ENCODE data around the gene EED. TPM values are rescaled to one million over a fixed set of nuclear protein-coding genes. Genes with fewer than 3 reads are reported as not detected.

Gene EED
- total and polyA plus RNA-seq, 9 of the 15 experiments (the other 6 are each of a cell fraction or from before 2014, with no cell fraction given) = 33.0 to 110 (median 55.1) TPM

DNA sequence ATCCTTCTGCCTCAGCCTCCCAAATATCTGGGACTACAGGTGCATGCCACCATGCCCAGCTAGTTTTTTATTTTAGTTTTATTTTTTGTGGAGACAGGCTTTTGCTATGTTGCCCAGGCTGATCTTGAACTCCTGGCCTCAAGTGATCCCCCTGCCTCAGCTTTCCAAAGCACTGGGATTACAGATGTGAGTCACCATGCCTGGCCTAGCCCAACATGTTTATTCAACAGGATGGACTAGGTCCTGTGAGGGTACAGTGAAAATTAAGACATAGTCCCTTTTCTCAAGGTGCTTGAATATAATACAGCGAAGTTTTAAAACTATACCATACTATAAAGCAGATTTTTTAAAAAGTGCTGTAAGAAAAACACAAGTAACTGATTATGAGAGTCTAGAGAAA lies 45.2 kb upstream of the EED start (continued):
- no peak for TF ChIP-seq SIN3A (IDR thresholded peaks at IDR 0.05; ENCODE audit: borderline replicate concordance in 2 of 2, control insufficient read depth in 1 of 2, low read depth in 2 of 2, low read length in 2 of 2)
- 0 out of 2 replicates have a peak, but pooled peaks have one; percentile 20 for TF ChIP-seq SMARCE1 (IDR thresholded peaks at IDR 0.05)

DNA sequence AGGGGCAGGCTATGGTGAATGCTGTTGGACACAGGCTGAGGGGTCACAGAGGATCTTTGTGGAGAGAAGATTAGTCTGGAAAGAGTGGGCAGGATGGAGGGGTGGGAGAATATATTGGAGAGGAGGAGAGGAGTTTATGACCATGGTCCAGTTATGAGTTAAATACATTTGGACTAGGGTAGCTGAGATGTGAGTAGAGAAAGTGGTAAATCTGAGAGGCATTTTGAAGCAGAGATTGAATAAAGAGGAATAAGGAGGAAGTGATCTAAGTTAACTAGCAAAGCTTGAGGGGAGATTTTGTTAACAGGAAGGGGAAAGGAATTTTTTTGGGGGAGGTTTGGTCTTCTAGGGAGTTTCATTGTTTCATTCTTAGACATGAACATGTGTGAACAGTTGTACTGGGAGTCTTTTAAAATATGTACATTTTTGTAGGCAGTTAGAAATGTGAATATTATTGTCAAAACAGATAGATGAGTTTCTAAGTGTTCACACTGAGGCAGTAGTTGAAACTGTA lies 43.1 kb upstream of the EED start:
- ATAC-seq = no peak
- in situ Hi-C loops (cut with MboI) = loop anchor here (5.0 kb wide), 1 partner anchor 159 kb away; no protein-coding TSS in a partner anchor
- TF ChIP-seq SMARCB1 (IDR thresholded peaks at IDR 0.05; ENCODE audit: insufficient read length, low read depth) = no peak
- TF ChIP-seq, protein P1, sequence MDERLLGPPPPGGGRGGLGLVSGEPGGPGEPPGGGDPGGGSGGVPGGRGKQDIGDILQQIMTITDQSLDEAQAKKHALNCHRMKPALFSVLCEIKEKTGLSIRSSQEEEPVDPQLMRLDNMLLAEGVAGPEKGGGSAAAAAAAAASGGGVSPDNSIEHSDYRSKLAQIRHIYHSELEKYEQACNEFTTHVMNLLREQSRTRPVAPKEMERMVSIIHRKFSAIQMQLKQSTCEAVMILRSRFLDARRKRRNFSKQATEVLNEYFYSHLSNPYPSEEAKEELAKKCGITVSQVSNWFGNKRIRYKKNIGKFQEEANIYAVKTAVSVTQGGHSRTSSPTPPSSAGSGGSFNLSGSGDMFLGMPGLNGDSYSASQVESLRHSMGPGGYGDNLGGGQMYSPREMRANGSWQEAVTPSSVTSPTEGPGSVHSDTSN (CRISPR knock-in tag; IDR thresholded peaks at IDR 0.05; ENCODE audit: low read depth) = no peak
- TF ChIP-seq, protein P1 (tag; conservative IDR thresholded peaks at IDR 0.05; ENCODE audit: low read depth) = no peak
- no peak for TF ChIP-seq MCM5 (IDR thresholded peaks at IDR 0.05; ENCODE audit: low read depth)
- no peak for TF ChIP-seq CHAMP1 (IDR thresholded peaks at IDR 0.05)
- no peak for TF ChIP-seq DPF2 (IDR thresholded peaks at IDR 0.05)
- no peak for TF ChIP-seq SETDB1 (IDR thresholded peaks at IDR 0.05; ENCODE audit: low read length)
- TF ChIP-seq, protein P2, sequence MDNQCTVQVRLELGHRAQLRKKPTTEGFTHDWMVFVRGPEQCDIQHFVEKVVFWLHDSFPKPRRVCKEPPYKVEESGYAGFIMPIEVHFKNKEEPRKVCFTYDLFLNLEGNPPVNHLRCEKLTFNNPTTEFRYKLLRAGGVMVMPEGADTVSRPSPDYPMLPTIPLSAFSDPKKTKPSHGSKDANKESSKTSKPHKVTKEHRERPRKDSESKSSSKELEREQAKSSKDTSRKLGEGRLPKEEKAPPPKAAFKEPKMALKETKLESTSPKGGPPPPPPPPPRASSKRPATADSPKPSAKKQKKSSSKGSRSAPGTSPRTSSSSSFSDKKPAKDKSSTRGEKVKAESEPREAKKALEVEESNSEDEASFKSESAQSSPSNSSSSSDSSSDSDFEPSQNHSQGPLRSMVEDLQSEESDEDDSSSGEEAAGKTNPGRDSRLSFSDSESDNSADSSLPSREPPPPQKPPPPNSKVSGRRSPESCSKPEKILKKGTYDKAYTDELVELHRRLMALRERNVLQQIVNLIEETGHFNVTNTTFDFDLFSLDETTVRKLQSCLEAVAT (IDR thresholded peaks at IDR 0.05) = no peak
- no peak for TF ChIP-seq SUPT5H (IDR thresholded peaks at IDR 0.05)
- TF ChIP-seq MTA1 (IDR thresholded peaks at IDR 0.05; ENCODE audit: borderline replicate concordance) = no peak
- peak in 1 of 2 experiments; percentile 49; a peak in 1 of 4 replicates for TF ChIP-seq HDAC1 (IDR thresholded peaks at IDR 0.05)
- TF ChIP-seq, protein P3, sequence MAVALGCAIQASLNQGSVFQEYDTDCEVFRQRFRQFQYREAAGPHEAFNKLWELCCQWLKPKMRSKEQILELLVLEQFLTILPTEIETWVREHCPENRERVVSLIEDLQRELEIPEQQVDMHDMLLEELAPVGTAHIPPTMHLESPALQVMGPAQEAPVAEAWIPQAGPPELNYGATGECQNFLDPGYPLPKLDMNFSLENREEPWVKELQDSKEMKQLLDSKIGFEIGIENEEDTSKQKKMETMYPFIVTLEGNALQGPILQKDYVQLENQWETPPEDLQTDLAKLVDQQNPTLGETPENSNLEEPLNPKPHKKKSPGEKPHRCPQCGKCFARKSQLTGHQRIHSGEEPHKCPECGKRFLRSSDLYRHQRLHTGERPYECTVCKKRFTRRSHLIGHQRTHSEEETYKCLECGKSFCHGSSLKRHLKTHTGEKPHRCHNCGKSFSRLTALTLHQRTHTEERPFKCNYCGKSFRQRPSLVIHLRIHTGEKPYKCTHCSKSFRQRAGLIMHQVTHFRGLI (CRISPR knock-in tag; IDR thresholded peaks at IDR 0.05) = no peak

More for the DNA sequence above, 43.1 kb upstream of the EED start:
- Histone ChIP-seq H2AFZ (ENCODE audit: low read depth, low read length) (peak overlapping the region; percentile 51), H3K36me3 (ENCODE audit: control insufficient read depth, insufficient read depth, low read length) (no peaks in the 10 kb centered on the region), H3K9ac (ENCODE audit: insufficient read depth in 1 of 2, low read depth in 2 of 2, low read length in 2 of 2) (peak overlapping the region in 1 of 2 experiments; percentile 68; a peak in 2 of 4 replicates), H3K4me1 (replicated peaks in 1 of 2; ENCODE audit: control insufficient read depth in 2 of 2, insufficient read depth in 2 of 2, low read length in 2 of 2) (peaks cover 18 to 62% of the 10 kb centered on the region in 2 experiments), H3K9me3 (replicated peaks; ENCODE audit: control insufficient read depth, insufficient read depth, low read depth, low read length) (no peaks in the 10 kb centered on the region), H3K4me3 (no peak overlapping the region), H3K27me3 (ENCODE audit: control insufficient read depth in 2 of 2, insufficient read depth in 2 of 2, low read length in 2 of 2) (no peaks in the 10 kb centered on the region), H4K20me1 (replicated peaks; ENCODE audit: control insufficient read depth, insufficient read depth, low read length) (no peaks in the 10 kb centered on the region), H3K27ac (ENCODE audit: extremely low read depth, low read depth, low read length) (peak overlapping the region; percentile 76; the same call in 2 of the 3 replicates), H3K79me2 (ENCODE audit: control insufficient read depth, insufficient read depth, low read length) (peaks cover 7% of the 10 kb centered on the region; the same call in 1 of the 3 replicates), H3K4me2 (ENCODE audit: insufficient read depth, low read length) (no peak overlapping the region; the same call in 1 of the 2 replicates), H3K9me1 (ENCODE audit: control insufficient read depth, insufficient read depth, low read length) (no peaks in the 10 kb centered on the region)
- BruUV-seq (replicated peaks) = no TSS peak
- intact Hi-C loops (cut with micrococcal nuclease) = no loop called here
- ChIA-PET CTCF (ENCODE audit: low intra/inter-chr PET ratio) (no interaction called here), POLR2A (interaction anchor here (0.7 to 2.0 kb wide), 5 partner anchors 17 to 157 kb away, joined by 3 to 4 read pairs (median 3); no protein-coding TSS in a partner anchor)
- FAIRE-seq (no peak), DNase-seq (ENCODE audit: extremely low read depth in 1 of 4, low spot score in 3 of 4) (no peak)
